ENCODE data around the gene ABCC11.

DNA sequence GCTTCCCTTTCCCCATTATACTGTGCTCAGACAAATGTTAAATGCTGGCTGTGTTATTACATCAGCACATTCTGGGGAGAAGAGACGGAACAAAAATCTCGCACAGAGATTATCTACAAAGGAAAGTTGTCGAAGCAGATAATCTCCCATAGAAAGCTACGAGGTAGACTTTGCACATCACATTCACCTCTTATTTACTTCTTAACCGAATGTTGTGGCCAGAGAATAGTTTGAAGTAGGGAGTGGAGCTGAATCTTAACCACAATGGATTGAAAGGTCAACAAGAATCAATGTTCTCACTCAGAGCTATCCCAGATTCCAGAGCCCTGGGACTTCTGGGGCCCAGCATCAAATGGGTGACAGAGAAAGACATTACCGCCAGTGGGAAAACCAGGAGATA, 31.6 kb downstream of the ABCC11 start:
- TF ChIP-seq, protein P1, sequence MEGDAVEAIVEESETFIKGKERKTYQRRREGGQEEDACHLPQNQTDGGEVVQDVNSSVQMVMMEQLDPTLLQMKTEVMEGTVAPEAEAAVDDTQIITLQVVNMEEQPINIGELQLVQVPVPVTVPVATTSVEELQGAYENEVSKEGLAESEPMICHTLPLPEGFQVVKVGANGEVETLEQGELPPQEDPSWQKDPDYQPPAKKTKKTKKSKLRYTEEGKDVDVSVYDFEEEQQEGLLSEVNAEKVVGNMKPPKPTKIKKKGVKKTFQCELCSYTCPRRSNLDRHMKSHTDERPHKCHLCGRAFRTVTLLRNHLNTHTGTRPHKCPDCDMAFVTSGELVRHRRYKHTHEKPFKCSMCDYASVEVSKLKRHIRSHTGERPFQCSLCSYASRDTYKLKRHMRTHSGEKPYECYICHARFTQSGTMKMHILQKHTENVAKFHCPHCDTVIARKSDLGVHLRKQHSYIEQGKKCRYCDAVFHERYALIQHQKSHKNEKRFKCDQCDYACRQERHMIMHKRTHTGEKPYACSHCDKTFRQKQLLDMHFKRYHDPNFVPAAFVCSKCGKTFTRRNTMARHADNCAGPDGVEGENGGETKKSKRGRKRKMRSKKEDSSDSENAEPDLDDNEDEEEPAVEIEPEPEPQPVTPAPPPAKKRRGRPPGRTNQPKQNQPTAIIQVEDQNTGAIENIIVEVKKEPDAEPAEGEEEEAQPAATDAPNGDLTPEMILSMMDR (IDR thresholded peaks at IDR 0.05 in 4 of 5, conservative IDR thresholded peaks at IDR 0.05 in 1 of 5), result no peak
- TF ChIP-seq POLR2A (IDR thresholded peaks at IDR 0.05), result no peak

All from gastrocnemius medialis (tissue), 4 donors.